Loucy (cell line): ENCODE results near the gene UGT1A9.

ENCODE experiments used
- H2AFZ ChIP-seq: fragments of 200-600 bp; sonication (generic); 2 replicates; pipeline ENCODE4 v1.6.0; 2016; ENCODE audit warnings: antibody characterized with exemption, mild to moderate bottlenecking, low read length, moderate library complexity
- H3F3A ChIP-seq: fragments of 200-600 bp; 2 replicates; pipeline ENCODE4 v1.6.0; 2016; ENCODE audit warnings: antibody characterized with exemption, low read depth, mild to moderate bottlenecking
- H3K27me3 ChIP-seq: fragments of 200-600 bp; sonication (generic); 2 replicates; pipeline ENCODE4 v1.6.1; 2014; ENCODE audit warnings: low read length, mild to moderate bottlenecking; ENCODE audit not compliant: insufficient read depth, poor library complexity, severe bottlenecking
- H3K36me3 ChIP-seq: fragments of 200-600 bp; sonication (generic); 2 replicates; pipeline ENCODE4 v1.6.1; 2016; ENCODE audit warnings: low read length; ENCODE audit not compliant: insufficient read depth
- H3K4me1 ChIP-seq: fragments of 200-600 bp; sonication (generic); 2 replicates; pipeline ENCODE4 v1.5.1; 2014; ENCODE audit warnings: low read length, mild to moderate bottlenecking; ENCODE audit not compliant: insufficient read depth, poor library complexity, severe bottlenecking
- H3K4me2 ChIP-seq: fragments of 200-600 bp; sonication (generic); 2 replicates; pipeline ENCODE4 v1.6.0; 2014; ENCODE audit warnings: antibody characterized with exemption, low read length, low read depth, mild to moderate bottlenecking; ENCODE audit not compliant: poor library complexity, severe bottlenecking
- H3K4me3 ChIP-seq: fragments of 200-600 bp; sonication (generic); 2 replicates; pipeline ENCODE4 v1.5.1; 2014; ENCODE audit warnings: low read length, mild to moderate bottlenecking, mixed read lengths; ENCODE audit not compliant: poor library complexity, severe bottlenecking
- H3K79me2 ChIP-seq: fragments of 200-600 bp; sonication (generic); 2 replicates; pipeline ENCODE4 v1.6.1; 2014; ENCODE audit warnings: low read length; ENCODE audit not compliant: insufficient read depth
- H3K9ac ChIP-seq: fragments of 200-600 bp; sonication (generic); 2 replicates; pipeline ENCODE4 v1.6.0; 2014; ENCODE audit warnings: mild to moderate bottlenecking, low read depth, low read length, moderate library complexity; ENCODE audit not compliant: poor library complexity, severe bottlenecking
- H3K9me2 ChIP-seq: fragments of 200-600 bp; sonication (generic); replicated peaks from 2 replicates; pipeline ENCODE4 v1.6.1; 2016; ENCODE audit warnings: low read depth, low read length, mixed read lengths
- H3K9me3 ChIP-seq: fragments of 200-600 bp; sonication (generic); 2 replicates; pipeline ENCODE4 v1.6.1; 2014; ENCODE audit warnings: mild to moderate bottlenecking, antibody characterized with exemption, low read length, low read depth; ENCODE audit not compliant: insufficient read depth
- H4K20me1 ChIP-seq: fragments of 200-600 bp; sonication (generic); 2 replicates; pipeline ENCODE4 v1.6.0; 2014; ENCODE audit warnings: antibody characterized with exemption, low read length, mild to moderate bottlenecking; ENCODE audit not compliant: insufficient read depth, poor library complexity, severe bottlenecking
- CTCF ChIP-seq: fragments of 200-600 bp; sonication (generic); conservative IDR thresholded peaks from 2 replicates; pipeline ENCODE4 v1.5.1; 2014; ENCODE audit warnings: mild to moderate bottlenecking, antibody characterized with exemption, low read length
- EZH2phosphoT487 ChIP-seq: fragments of 200-600 bp; IDR thresholded peaks from 2 replicates; pipeline ENCODE4 v1.6.1; 2018; ENCODE audit warnings: antibody characterized with exemption, mild to moderate bottlenecking, moderate library complexity, borderline replicate concordance

The UGT1A9 gene

GRCh38 chr2:233818639-233819621, 147.2 kb downstream of the UGT1A9 start:
- no peak for TF ChIP-seq EZH2phosphoT487
- no peak for TF ChIP-seq CTCF
- Histone ChIP-seq H3K27me3 (no peaks in the 10 kb centered on the region), H4K20me1 (no peaks in the 10 kb centered on the region), H3K9ac (no peak overlapping the region), H3K4me2 (no peak overlapping the region), H3K79me2 (no peaks in the 10 kb centered on the region), H3K9me3 (no peaks in the 10 kb centered on the region), H3K36me3 (no peaks in the 10 kb centered on the region), H3K9me2 (no peaks in the 10 kb centered on the region), H2AFZ (no peak overlapping the region), H3K4me3 (no peak overlapping the region), H3K4me1 (no peaks in the 10 kb centered on the region), H3F3A (no peaks in the 10 kb centered on the region)

- Histone ChIP-seq H4K20me1 (no peaks in the 10 kb centered on the region), H3K4me3 (no peak overlapping the region), H2AFZ (no peak overlapping the region), H3K27me3 (no peaks in the 10 kb centered on the region), H3K9me3 (no peaks in the 10 kb centered on the region), H3K9me2 (no peaks in the 10 kb centered on the region), H3F3A (no peaks in the 10 kb centered on the region), H3K4me1 (no peaks in the 10 kb centered on the region), H3K4me2 (no peak overlapping the region), H3K36me3 (no peaks in the 10 kb centered on the region), H3K79me2 (no peaks in the 10 kb centered on the region), H3K9ac (no peak overlapping the region)
- no peak for TF ChIP-seq EZH2phosphoT487
- no peak for TF ChIP-seq CTCF
These were observed 148.4 kb downstream of the UGT1A9 start for GRCh38 chr2:233819884-233820773.

- Histone ChIP-seq H3K27me3 (no peaks in the 10 kb centered on the region), H3K4me2 (no peak overlapping the region), H3K36me3 (no peaks in the 10 kb centered on the region), H3K4me3 (no peak overlapping the region), H3K9me2 (no peaks in the 10 kb centered on the region), H2AFZ (no peak overlapping the region), H3F3A (no peaks in the 10 kb centered on the region), H3K9me3 (no peaks in the 10 kb centered on the region), H4K20me1 (no peaks in the 10 kb centered on the region), H3K9ac (no peak overlapping the region), H3K79me2 (no peaks in the 10 kb centered on the region), H3K4me1 (no peaks in the 10 kb centered on the region)
- TF ChIP-seq CTCF = no peak
These were observed 149.0 kb downstream of the UGT1A9 start for GRCh38 chr2:233820774-233821105.
